HG03175 (cell line): Measurements from ENCODE around the gene KIAA1217.

ENCODE experiments used
- ATAC-seq: cut with Tn5 transposase; IDR thresholded peaks from one replicate; pipeline ENCODE4 v1.9.1; 2021; ENCODE audit warnings: mild to moderate bottlenecking, moderate library complexity; ENCODE audit not compliant: unreplicated experiment

The KIAA1217 gene

GRCh38 chr10:24494236-24494635 lies 285.3 kb downstream of the KIAA1217 start:
- ATAC-seq: no peak

- ATAC-seq: no peak
Observed at GRCh38 chr10:24494777-24495176, 285.8 kb downstream of the KIAA1217 start.

DNA sequence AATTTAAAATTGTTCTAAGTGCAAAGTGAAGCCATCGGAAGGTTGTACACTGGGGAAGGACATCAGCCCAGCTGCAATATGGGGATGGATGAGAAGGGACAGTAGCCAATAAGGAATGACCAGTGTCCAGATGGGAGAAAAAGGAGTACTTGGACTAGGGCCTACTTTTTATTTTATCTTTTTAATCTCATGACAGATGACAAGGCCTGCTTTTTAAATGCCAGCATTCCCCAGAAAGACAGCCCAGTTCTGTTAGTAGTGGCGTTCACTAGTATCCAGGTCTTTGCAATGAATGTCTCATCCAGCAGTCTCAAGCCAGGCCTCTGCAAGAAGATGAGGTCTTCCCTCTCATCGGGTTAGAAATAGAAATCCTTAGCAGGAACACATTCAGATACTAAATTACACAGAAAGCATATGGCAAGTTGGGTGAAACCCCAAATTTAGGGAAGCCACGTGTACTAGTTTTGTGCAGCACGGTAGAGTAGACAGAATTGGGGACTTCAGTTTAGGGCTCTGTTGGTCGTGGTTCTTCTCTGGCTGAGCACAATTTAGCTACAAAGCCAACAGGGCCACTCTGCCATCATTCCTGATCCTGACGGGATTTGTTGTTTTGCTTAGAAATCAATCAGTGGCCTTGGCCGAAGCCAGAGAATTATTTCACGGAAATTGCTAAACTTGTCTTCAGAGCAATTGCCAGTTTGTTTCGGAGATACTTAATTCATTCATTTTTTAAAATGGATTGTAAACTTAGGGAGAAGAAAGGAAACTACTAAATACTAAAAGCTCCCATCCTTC lies 286.9 kb downstream of the KIAA1217 start:
- no peak for ATAC-seq

GRCh38 chr10:24496906-24497305 lies 288.0 kb downstream of the KIAA1217 start:
- ATAC-seq: no peak

GRCh38 chr10:24501056-24501711 lies 292.2 kb downstream of the KIAA1217 start:
- ATAC-seq: no peak

DNA sequence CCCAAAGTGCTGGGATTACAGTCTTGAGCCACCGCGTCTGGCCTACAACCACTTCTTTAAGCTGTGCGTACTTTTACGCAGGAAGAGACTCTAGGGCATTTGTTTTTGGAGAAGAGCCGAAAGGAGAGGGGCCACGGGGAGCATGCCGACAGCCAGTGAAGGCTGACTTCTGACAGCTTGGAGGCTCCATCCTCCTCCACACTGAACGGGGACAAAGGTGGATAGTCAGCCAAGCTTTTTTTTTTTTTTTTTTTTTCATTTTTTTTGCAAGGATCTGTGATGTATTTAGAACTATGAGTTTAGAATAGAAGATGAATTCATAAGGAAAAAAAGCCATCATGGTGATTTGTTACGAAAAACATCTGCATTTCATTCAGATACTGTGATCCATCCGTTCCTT lies 293.1 kb downstream of the KIAA1217 start:
- ATAC-seq: no peak

GRCh38 chr10:24502801-24503460 lies 294.0 kb downstream of the KIAA1217 start:
- ATAC-seq: no peak

DNA sequence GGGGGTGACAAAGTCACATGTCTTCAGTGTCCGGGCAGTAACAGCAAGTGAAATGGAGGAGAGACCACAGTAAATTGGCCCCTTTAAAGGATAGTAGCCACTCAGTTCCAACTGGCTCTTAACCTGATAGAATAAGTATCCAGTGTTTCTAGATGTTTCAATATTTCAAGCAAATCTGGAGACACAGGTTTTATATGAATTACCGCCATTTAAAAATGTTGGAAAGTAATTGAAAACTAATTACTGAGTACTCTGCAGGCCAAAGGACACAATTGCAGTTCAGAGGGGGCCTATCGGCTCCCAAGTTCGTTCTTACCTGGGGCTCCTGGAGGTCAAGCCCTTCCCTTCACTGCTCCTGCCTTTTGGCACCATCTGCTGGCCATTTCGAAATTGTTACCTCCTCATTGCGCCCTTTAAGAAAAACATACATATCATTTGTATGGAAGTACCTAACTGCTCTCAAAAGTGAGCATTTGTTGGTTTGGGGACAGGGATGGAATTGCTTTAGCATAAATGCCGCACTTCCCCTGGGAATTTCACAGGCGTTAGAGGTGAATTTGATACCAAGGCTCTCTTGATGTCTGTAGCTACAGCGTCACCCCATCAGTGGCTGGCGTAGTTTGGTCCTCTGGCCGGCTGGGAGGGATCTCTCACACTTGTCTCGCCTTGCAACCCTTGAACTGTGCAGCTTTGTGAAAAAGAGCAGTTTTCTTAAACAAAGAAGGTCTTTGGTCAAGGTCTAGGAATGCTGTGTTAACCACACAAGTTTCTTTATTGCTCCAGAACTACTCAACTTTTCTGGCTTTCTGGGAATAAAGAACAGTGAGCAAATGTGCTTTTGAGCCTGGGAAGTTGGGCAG lies 294.8 kb downstream of the KIAA1217 start:
- ATAC-seq: no peak

- ATAC-seq: no peak
Observed at GRCh38 chr10:24505759-24506158, 296.8 kb downstream of the KIAA1217 start.

GRCh38 chr10:24513155-24513554 lies 304.2 kb downstream of the KIAA1217 start:
- ATAC-seq: no peak

DNA sequence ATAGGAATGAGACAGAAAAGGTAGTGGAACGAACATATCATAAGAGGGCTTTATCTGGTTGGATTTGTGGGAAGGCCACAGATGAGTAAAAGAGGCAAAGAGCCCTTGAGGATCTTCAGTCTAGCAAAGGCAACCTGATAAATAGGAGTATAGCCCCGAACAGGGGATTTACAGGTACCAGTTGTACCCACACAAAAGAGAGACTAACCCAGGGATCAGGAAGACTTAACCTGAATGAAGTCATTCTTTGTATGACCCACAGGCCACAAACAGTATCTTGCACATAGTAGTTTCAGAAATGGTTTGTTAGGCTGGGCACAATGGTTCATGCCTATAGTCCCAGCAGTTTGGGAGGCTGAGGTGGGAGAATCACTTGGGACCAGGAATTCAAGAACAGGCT lies 306.5 kb downstream of the KIAA1217 start:
- ATAC-seq: no peak

- no peak for ATAC-seq
Observed at GRCh38 chr10:24518411-24518810, 309.5 kb downstream of the KIAA1217 start.

DNA sequence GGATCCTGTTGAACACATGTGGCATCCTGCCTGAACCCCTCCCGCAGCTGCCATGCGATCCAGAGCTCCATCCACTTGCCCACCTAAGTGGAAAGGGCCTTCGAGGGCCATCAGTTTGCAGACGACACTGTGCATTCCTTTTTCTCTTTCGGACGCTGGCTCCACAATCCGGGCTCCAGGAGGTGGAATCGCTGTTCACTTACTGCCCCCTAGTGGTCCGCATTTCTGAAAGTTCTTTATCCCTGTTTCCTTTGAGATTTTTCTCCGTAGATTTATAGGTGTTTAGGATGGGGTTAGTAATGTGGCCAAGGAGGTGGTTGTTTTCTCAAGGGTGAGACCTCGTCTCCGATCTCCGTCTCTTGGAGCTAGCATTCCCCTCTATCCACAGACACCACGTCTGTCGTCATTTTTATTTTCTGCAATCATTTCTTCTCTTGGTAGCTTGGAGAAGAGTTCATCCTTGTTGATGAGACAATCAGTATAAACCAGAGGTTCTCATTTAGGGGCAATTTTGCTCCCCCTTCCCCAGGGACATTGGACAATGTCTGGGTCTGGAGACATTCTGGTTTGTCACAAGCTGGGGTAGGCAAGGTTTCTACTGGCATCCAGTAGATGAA lies 310.2 kb downstream of the KIAA1217 start:
- no peak for ATAC-seq

DNA sequence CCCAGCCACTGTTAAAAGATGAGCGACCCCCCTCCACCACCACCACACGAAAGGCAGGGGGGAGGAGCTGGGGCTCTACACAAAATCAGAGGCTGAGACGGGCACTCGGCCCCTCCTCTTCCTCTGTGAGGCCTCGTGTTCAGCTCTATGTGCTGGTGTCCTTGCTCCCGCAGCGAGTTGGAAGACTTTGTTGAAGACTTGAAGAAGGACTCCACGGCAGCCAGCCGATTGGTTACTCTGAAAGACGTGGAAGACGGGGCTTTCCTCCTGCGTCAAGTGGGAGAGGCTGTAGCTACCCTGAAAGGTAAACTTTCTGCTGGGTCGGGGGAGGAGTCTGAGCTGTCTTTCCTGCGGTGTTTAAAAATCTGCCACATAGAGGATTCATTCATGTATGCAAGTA lies 311.0 kb downstream of the KIAA1217 start:
- no peak for ATAC-seq

- no peak for ATAC-seq
Observed at GRCh38 chr10:24524314-24524713, 315.4 kb downstream of the KIAA1217 start.

DNA sequence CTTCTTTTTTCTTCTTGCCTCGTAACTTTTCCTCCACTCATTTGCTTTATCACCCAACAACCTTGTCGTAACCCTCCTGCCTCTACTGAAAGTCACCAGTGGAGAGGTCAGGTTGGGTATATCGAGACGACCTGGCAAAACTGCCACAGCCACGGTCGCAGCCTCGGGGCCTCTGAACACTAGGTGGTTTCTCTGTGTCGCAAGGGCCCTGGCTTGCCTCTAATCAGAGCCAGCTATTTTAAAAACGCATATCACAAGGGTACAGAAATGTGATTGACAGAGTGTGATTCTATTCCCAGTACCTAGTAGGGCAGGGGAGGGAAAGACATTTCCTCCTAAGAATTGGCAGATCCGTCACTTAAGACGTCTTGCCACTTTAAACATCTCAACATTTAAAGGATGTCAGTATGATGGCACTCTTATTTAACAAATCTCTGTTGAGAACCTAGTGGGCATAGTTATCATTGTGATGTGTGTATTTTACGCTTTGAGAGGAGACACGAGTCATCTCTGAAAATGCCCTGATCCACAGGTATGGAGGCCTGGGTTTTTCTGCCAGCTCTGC lies 317.2 kb downstream of the KIAA1217 start:
- no peak for ATAC-seq

GRCh38 chr10:24528946-24529345 lies 320.0 kb downstream of the KIAA1217 start:
- ATAC-seq: no peak

- no peak for ATAC-seq
Observed at GRCh38 chr10:24531439-24531838, 322.5 kb downstream of the KIAA1217 start.

- ATAC-seq: no peak
Observed at GRCh38 chr10:24533981-24534380, 325.0 kb downstream of the KIAA1217 start.

DNA sequence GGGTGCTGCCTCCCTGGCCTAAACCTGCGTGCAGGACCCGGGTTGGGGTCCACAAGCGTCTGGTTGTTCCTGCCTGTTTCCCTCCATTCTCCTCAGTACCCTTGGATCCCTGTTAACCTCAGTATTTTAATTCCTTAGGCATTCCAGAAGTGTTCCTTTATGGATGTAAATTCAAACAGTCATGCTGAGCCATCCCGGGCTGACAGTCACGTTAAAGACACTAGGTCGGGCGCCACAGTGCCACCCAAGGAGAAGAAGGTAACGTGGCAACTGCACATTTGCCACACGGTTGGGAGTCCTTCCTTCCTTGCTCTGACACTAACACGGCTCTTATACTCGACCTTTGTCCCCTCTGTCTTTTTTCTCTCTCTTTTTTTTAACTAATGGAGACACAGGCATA lies 327.7 kb downstream of the KIAA1217 start:
- ATAC-seq: no peak
